IMR-90 (cell line): ENCODE measurements around the gene KLF8. TPM values are rescaled to one million over a fixed set of nuclear protein-coding genes. Genes with fewer than 3 reads are reported as not detected.

Experiments
- ATAC-seq: fragments of 200-7000 bp; cut with Tn5 transposase; 2 replicates; pipeline ENCODE4 v1.9.1; 2020; ENCODE audit warnings: low read depth, mild to moderate bottlenecking, moderate library complexity
- BruUV-seq: library from RNA; stranded (reverse); fragments of 400-500 nt; replicated peaks from 2 replicates; lab custom pipeline; 2021; lab: Mats Ljungman, UMichigan
- CTCF ChIA-PET: fragments of 300-600 bp; formaldehyde crosslinking; extraction: SDS; loops from one replicate; lab custom pipeline; 2021; ENCODE audit warnings: antibody characterized with exemption; lab: Yijun Ruan, JAX
- POLR2A ChIA-PET: fragments of 300-600 bp; sonication (Branson Sonifier 250); formaldehyde crosslinking; loops from one replicate; lab custom pipeline; 2022; ENCODE audit warnings: antibody characterized with exemption; ENCODE audit not compliant: unreplicated experiment; lab: Charles Lee
- DNase-seq: peaks from one replicate; pipeline ENCODE4 v3.0.0; 2013
- H2AFZ ChIP-seq: replicated peaks from 2 replicates; pipeline ENCODE3; 2013; ENCODE audit warnings: low read length, mild to moderate bottlenecking; ENCODE audit not compliant: poor library complexity
- H2AK5ac ChIP-seq: 2 replicates; pipeline ENCODE4 v1.6.1; 2013; ENCODE audit warnings: low read depth, low read length, inconsistent platforms
- H2AK9ac ChIP-seq: replicated peaks from 2 replicates; pipeline ENCODE3; 2013; ENCODE audit warnings: mild to moderate bottlenecking, low read depth, low read length, moderate library complexity; ENCODE audit not compliant: poor library complexity
- H2BK120ac ChIP-seq: 2 replicates; pipeline ENCODE4 v1.6.1; 2013; ENCODE audit warnings: low read depth, low read length, inconsistent platforms
- H2BK15ac ChIP-seq: 3 replicates; pipeline ENCODE4 v1.6.1; 2013; ENCODE audit warnings: low read depth, low read length, inconsistent platforms
- H2BK20ac ChIP-seq: 2 replicates; pipeline ENCODE4 v1.6.1; 2013; ENCODE audit warnings: low read depth, mild to moderate bottlenecking, inconsistent platforms, low read length, moderate library complexity
- H2BK5ac ChIP-seq: 2 replicates; pipeline ENCODE4 v1.6.1; 2013; ENCODE audit warnings: mild to moderate bottlenecking, low read depth, low read length, inconsistent platforms; ENCODE audit not compliant: poor library complexity, severe bottlenecking
- H3K14ac ChIP-seq: replicated peaks from 2 replicates; pipeline ENCODE4 v1.6.1; 2013; ENCODE audit warnings: low read depth, low read length, inconsistent platforms
- H3K18ac ChIP-seq: 2 replicates; pipeline ENCODE4 v1.6.1; 2013; ENCODE audit warnings: low read depth, low read length, control low read depth
- H3K23ac ChIP-seq: 2 replicates; pipeline ENCODE4 v1.6.1; 2013; ENCODE audit warnings: low read depth, low read length, inconsistent platforms
- H3K27ac ChIP-seq: 2 replicates; pipeline ENCODE4 v1.5.1; 2013; ENCODE audit warnings: mild to moderate bottlenecking, control low read depth, low read length; ENCODE audit not compliant: insufficient read depth
- H3K27me3 ChIP-seq: 2 replicates; pipeline ENCODE4 v1.6.1; 2013; ENCODE audit warnings: low read length; ENCODE audit not compliant: control insufficient read depth, insufficient read depth
- H3K36me3 ChIP-seq: 2 replicates; pipeline ENCODE4 v1.6.1; 2013; ENCODE audit warnings: low read length, mixed read lengths; ENCODE audit not compliant: control insufficient read depth, insufficient read depth
- H3K4ac ChIP-seq: 2 replicates; pipeline ENCODE4 v1.6.1; 2013; ENCODE audit warnings: low read depth, low read length, inconsistent platforms
- H3K4me1 ChIP-seq: 2 replicates; pipeline ENCODE4 v1.6.1; 2013; ENCODE audit warnings: low read length, mixed read lengths; ENCODE audit not compliant: control insufficient read depth, insufficient read depth
- H3K4me2 ChIP-seq: 2 replicates; pipeline ENCODE4 v1.6.1; 2013; ENCODE audit warnings: low read depth, mild to moderate bottlenecking, control low read depth, low read length, moderate library complexity
- H3K4me3 ChIP-seq: 2 replicates; pipeline ENCODE4 v1.5.1; 2013; ENCODE audit warnings: low read depth, mild to moderate bottlenecking, control low read depth, low read length, moderate library complexity; ENCODE audit not compliant: insufficient read depth
- H3K56ac ChIP-seq: 2 replicates; pipeline ENCODE4 v1.6.1; 2013; ENCODE audit warnings: low read length, inconsistent platforms; ENCODE audit not compliant: insufficient read depth; ENCODE audit errors: extremely low read depth
- H3K79me1 ChIP-seq, 2 experiments: 2 replicates each; pipeline ENCODE4 v1.6.1; 2013; ENCODE audit warnings: low read length in 2 of 2, inconsistent platforms in 1 of 2, low read depth in 1 of 2
- H3K9ac ChIP-seq: 2 replicates; pipeline ENCODE4 v1.6.1; 2013; ENCODE audit warnings: low read depth, low read length, control low read depth
- H3K9me1 ChIP-seq: 2 replicates; pipeline ENCODE4 v1.6.1; 2013; ENCODE audit warnings: low read length, inconsistent platforms; ENCODE audit not compliant: insufficient read depth
- H3K9me3 ChIP-seq: 2 replicates; pipeline ENCODE4 v1.6.1; 2013; ENCODE audit warnings: low read length; ENCODE audit not compliant: control insufficient read depth, insufficient read depth
- H4K20me1 ChIP-seq: 2 replicates; pipeline ENCODE4 v1.6.1; 2013; ENCODE audit warnings: low read length, inconsistent platforms; ENCODE audit not compliant: insufficient read depth
- H4K5ac ChIP-seq: 2 replicates; pipeline ENCODE4 v1.6.1; 2013; ENCODE audit warnings: mild to moderate bottlenecking, low read depth, low read length, control low read depth
- H4K8ac ChIP-seq, 2 experiments: 2 replicates each; pipeline ENCODE4 v1.6.1; 2013; ENCODE audit warnings: low read depth in 2 of 2, low read length in 2 of 2, control low read depth in 1 of 2, inconsistent platforms in 1 of 2
- H4K91ac ChIP-seq: 2 replicates; pipeline ENCODE4 v1.6.1; 2013; ENCODE audit warnings: low read depth, low read length, inconsistent platforms; ENCODE audit not compliant: insufficient read depth
- MAFK ChIP-seq: IDR thresholded peaks from 2 replicates; pipeline ENCODE4 v1.6.1; 2012; ENCODE audit warnings: low read depth, low read length, improper control_type of control experiment
- WGBS, 2 experiments: methylation state at CpG; one replicate each; pipeline versions ENCODE4 v1.1.5 to v1.1.7; 2013; ENCODE audit warnings: missing lambda C conversion rate in 2 of 2; ENCODE audit not compliant: insufficient read length in 1 of 2; ENCODE audit errors: extremely low coverage in 2 of 2; 5-methylcytosine and 5-hydroxymethylcytosine counted together
- dilution Hi-C: fragments of 300-500 bp; cut with HindIII; formaldehyde crosslinking; loops from one replicate; pipeline ENCODE4 v1.14.3; 2018; ENCODE audit warnings: low sequenced_read_pairs; ENCODE audit not compliant: unreplicated experiment
- in situ Hi-C: fragments of 300-500 bp; cut with MboI; formaldehyde crosslinking; loops from 3 replicates; pipeline ENCODE4 v1.14.3; 2019; ENCODE audit warnings: low sequenced_read_pairs, inconsistent platforms, mixed read lengths
- intact Hi-C: fragments of 100-400 bp; cut with micrococcal nuclease; formaldehyde crosslinking; loops from 2 replicates; pipeline ENCODE4 v1.10.0; 2022
- polyA plus RNA-seq, 3 experiments: library from polyadenylated mRNA; depleted of rRNA; stranded (reverse); fragments of >200 nt; gene quantifications; 2 replicates each; pipeline ENCODE4 v1.2.3, GENCODE V29; 2012; ENCODE audit warnings: low replicate concordance in 1 of 3
- total RNA-seq: library from RNA; depleted of rRNA; stranded (reverse); fragments of >200 nt; gene quantifications from 2 replicates; pipeline ENCODE4 v1.2.3, GENCODE V29; 2012

Gene KLF8
- total and polyA plus RNA-seq, 2 of the 4 experiments (the other 2 are of a cell fraction) = 0.07 TPM; not detected in 1

DNA sequence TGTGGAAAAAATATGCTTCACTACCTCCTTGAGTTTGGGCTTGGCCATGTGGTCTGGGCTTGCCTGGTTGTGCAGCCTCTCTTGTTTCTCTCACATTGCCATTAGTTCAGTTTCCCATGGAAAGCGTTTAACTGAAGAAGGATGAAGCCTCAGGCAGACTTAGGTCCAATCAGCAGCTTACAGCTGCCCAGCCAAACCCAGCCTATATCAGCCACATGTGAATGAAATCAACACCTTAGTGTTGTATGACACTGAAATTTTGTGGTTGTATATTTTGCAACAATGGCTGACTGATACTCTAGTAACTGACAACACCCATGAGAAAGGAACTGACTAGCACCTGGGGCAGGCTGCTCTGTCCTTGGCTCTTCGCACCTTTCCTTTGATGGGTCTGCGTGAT, 81.2 kb downstream of the KLF8 start:
- no peak for ATAC-seq
- H3K4me3 ChIP-seq = no peak overlapping the region
- no peaks in the 10 kb centered on the region; the same call in 1 of the 2 replicates for H4K20me1 ChIP-seq
- no TSS peak for BruUV-seq
- TF ChIP-seq MAFK = no peak
- H3K9ac ChIP-seq = no peak overlapping the region
- H3K23ac ChIP-seq = no peak overlapping the region
- no peak overlapping the region for H2BK20ac ChIP-seq
- no peaks in the 10 kb centered on the region for H3K79me1 ChIP-seq
- H3K18ac ChIP-seq = no peak overlapping the region
- H3K27me3 ChIP-seq = no peaks in the 10 kb centered on the region
- no peak overlapping the region for H4K8ac ChIP-seq
- H2AFZ ChIP-seq = no peak overlapping the region
- peaks cover 8% of the 10 kb centered on the region for H3K9me3 ChIP-seq
- H2AK9ac ChIP-seq = no peak overlapping the region
- no peak overlapping the region for H3K4me2 ChIP-seq
- POLR2A ChIA-PET = no interaction called here
- no peak overlapping the region for H3K56ac ChIP-seq
- WGBS, 2 experiments = no CpG with 5 or more reads among the region's 3 CpGs
- H3K9me1 ChIP-seq = no peaks in the 10 kb centered on the region
- no peaks in the 10 kb centered on the region for H3K4me1 ChIP-seq
- no peak overlapping the region for H3K27ac ChIP-seq
- dilution Hi-C loops = no loop called here
- no peak overlapping the region for H3K4ac ChIP-seq
- intact Hi-C loops = no loop called here
- H3K14ac ChIP-seq = no peak overlapping the region
- in situ Hi-C loops = no loop called here
- no peak overlapping the region for H2BK5ac ChIP-seq
- no peak overlapping the region for H4K5ac ChIP-seq
- no peak overlapping the region for H2AK5ac ChIP-seq
- DNase-seq = no peak
- H2BK15ac ChIP-seq = no peak overlapping the region
- no peaks in the 10 kb centered on the region for H3K36me3 ChIP-seq
- H4K91ac ChIP-seq = no peak overlapping the region
- CTCF ChIA-PET = no interaction called here
- H2BK120ac ChIP-seq = no peak overlapping the region
